B cell (primary cell): ENCODE results near the gene TMC2. TPM values are rescaled to one million over a fixed set of nuclear protein-coding genes. Genes with fewer than 3 reads are reported as not detected.

ENCODE experiments used
- ATAC-seq: fragments of 200-7000 bp; cut with Tn5 transposase; one replicate; pipeline ENCODE4 v1.10.0; 2021; ENCODE audit warnings: low read depth, mild to moderate bottlenecking, moderate number of reproducible peaks, moderate library complexity
- CTCF ChIA-PET: fragments of 350-600 bp; sonication (Branson Sonifier 250); formaldehyde crosslinking; loops from one replicate; lab custom pipeline; 2021; ENCODE audit warnings: antibody characterized with exemption, inconsistent platforms; lab: Charles Lee
- POLR2A ChIA-PET: fragments of 350-600 bp; sonication (Branson Sonifier 250); formaldehyde crosslinking; loops from one replicate; lab custom pipeline; 2021; ENCODE audit warnings: antibody characterized with exemption; lab: Charles Lee
- DNase-seq: peaks from one replicate; pipeline ENCODE4 v3.0.0; 2013
- H2AFZ ChIP-seq: 2 replicates; pipeline ENCODE4 v1.6.1; 2012; ENCODE audit warnings: mild to moderate bottlenecking, low read depth, low read length; ENCODE audit not compliant: insufficient read depth, poor library complexity, severe bottlenecking
- H3K27ac ChIP-seq, 2 donors: 1 replicate in 1 of 2; 2 replicates in 1 of 2; pipeline ENCODE4 v1.5.1; 2012 to 2013; ENCODE audit warnings: low read length in 2 of 2, mild to moderate bottlenecking in 2 of 2, moderate library complexity in 1 of 2
- H3K27me3 ChIP-seq, 4 experiments: fragments of 200-600 bp in 1 of 4; sonication (generic) in 1 of 4; replicated peaks in 1 of 4; 1 replicate in 2 of 4; 2 replicates in 2 of 4; pipeline versions ENCODE4 v1.6.1 to v1.7.0; 2013 to 2016; ENCODE audit warnings: low read length in 3 of 4, mild to moderate bottlenecking in 2 of 4, mixed read lengths in 1 of 4, moderate library complexity in 1 of 4; ENCODE audit not compliant: insufficient read depth in 4 of 4, control insufficient read depth in 3 of 4; ENCODE audit errors: control extremely low read depth in 1 of 4
- H3K36me3 ChIP-seq, 2 experiments: replicated peaks in 1 of 2; 1 replicate in 1 of 2; 2 replicates in 1 of 2; pipeline versions ENCODE4 v1.6.1 to v1.7.1; 2013; ENCODE audit warnings: low read length in 1 of 2; ENCODE audit not compliant: insufficient read depth in 2 of 2, control insufficient read depth in 1 of 2; ENCODE audit errors: control extremely low read depth in 1 of 2, extremely low read depth in 1 of 2
- H3K4me1 ChIP-seq, 2 donors: fragments of 200-600 bp in 1 of 2; sonication (generic) in 1 of 2; 1 replicate in 1 of 2; 2 replicates in 1 of 2; pipeline versions ENCODE4 v1.5.1 to v1.6.1; 2013 to 2017; ENCODE audit warnings: low read length in 2 of 2; ENCODE audit not compliant: control insufficient read depth in 2 of 2, insufficient read depth in 2 of 2
- H3K4me2 ChIP-seq: replicated peaks from 2 replicates; pipeline ENCODE3; 2012; ENCODE audit warnings: mild to moderate bottlenecking, low read depth, low read length; ENCODE audit not compliant: poor library complexity, severe bottlenecking
- H3K4me3 ChIP-seq, 5 experiments: fragments of 200-600 bp in 1 of 5; sonication (generic) in 1 of 5; 1 replicate in 3 of 5; 2 replicates in 2 of 5; pipeline versions ENCODE4 v1.5.1 to v1.7.0; 2011 to 2016; ENCODE audit warnings: low read length in 4 of 5, mild to moderate bottlenecking in 4 of 5, low read depth in 2 of 5, control low read depth in 1 of 5, moderate library complexity in 1 of 5; ENCODE audit not compliant: insufficient read depth in 1 of 5; ENCODE audit errors: control extremely low read depth in 1 of 5, extremely low read depth in 1 of 5
- H3K79me2 ChIP-seq: fragments of 200-600 bp; sonication (generic); one replicate; pipeline ENCODE4 v1.6.0; 2016; ENCODE audit warnings: low read length; ENCODE audit not compliant: control insufficient read depth, insufficient read depth
- H3K9ac ChIP-seq: fragments of 200-600 bp; sonication (generic); 2 replicates; pipeline ENCODE4 v1.6.1; 2017; ENCODE audit warnings: mild to moderate bottlenecking, low read length, moderate library complexity
- H3K9me3 ChIP-seq, 3 donors: one replicate each; pipeline versions ENCODE4 v1.6.1 to v1.7.1; 2013; ENCODE audit warnings: low read length in 2 of 3; ENCODE audit not compliant: control insufficient read depth in 2 of 3, insufficient read depth in 1 of 3; ENCODE audit errors: control extremely low read depth in 1 of 3
- H4K20me1 ChIP-seq: 2 replicates; pipeline ENCODE4 v1.6.0; 2012; ENCODE audit warnings: mild to moderate bottlenecking, low read length; ENCODE audit not compliant: insufficient read depth, control insufficient read depth, poor library complexity, severe bottlenecking
- H3K27ac Mint-ChIP-seq: one replicate; pipeline ENCODE4 v1.8.0; 2021; ENCODE audit warnings: mixed read lengths
- H3K27me3 Mint-ChIP-seq: one replicate; pipeline ENCODE4 v1.8.0; 2021; ENCODE audit warnings: mixed read lengths
- H3K4me1 Mint-ChIP-seq: one replicate; pipeline ENCODE4 v1.8.0; 2021; ENCODE audit warnings: mixed read lengths
- H3K4me3 Mint-ChIP-seq: one replicate; pipeline ENCODE4 v1.8.0; 2021; ENCODE audit warnings: mixed read lengths
- H3K9me3 Mint-ChIP-seq: one replicate; pipeline ENCODE4 v1.8.0; 2022; ENCODE audit warnings: mixed read lengths; ENCODE audit not compliant: insufficient read depth
- EZH2 ChIP-seq: IDR thresholded peaks from 2 replicates; pipeline ENCODE4 v1.6.1; 2012; ENCODE audit warnings: borderline replicate concordance, low read depth, mild to moderate bottlenecking, moderate library complexity, low read length; ENCODE audit not compliant: insufficient read depth, poor library complexity, severe bottlenecking
- WGBS: methylation state at CpG from one replicate; pipeline ENCODE4 v1.1.5; 2013; ENCODE audit warnings: missing lambda C conversion rate; ENCODE audit not compliant: insufficient coverage; 5-methylcytosine and 5-hydroxymethylcytosine counted together
- intact Hi-C: fragments of 100-400 bp; cut with micrococcal nuclease; formaldehyde crosslinking; loops from one replicate; pipeline ENCODE4 v1.10.0; 2022
- polyA plus RNA-seq: library from polyadenylated mRNA; depleted of rRNA; stranded (reverse); fragments of >200 nt; gene quantifications from 2 replicates; pipeline ENCODE4 v1.2.3, GENCODE V29; 2012
- total RNA-seq, 2 donors: library from RNA; stranded (reverse); fragments of 120-200 nt in 1 of 2; gene quantifications; 1 replicate in 1 of 2; 2 replicates in 1 of 2; pipeline versions ENCODE4 v1.2.3 to v1.2.4, GENCODE V29; 2013 to 2022
- TF ChIP-seq, protein P1 (sequence below): fragments of 200-600 bp; IDR thresholded peaks from one replicate; pipeline ENCODE4 v1.8.0; 2022; ENCODE audit warnings: antibody characterized with exemption, mild to moderate bottlenecking

Gene TMC2
- total and polyA plus RNA-seq, 2 donors (not counting 1 experiment from before 2014, with no cell fraction given) = not detected

DNA sequence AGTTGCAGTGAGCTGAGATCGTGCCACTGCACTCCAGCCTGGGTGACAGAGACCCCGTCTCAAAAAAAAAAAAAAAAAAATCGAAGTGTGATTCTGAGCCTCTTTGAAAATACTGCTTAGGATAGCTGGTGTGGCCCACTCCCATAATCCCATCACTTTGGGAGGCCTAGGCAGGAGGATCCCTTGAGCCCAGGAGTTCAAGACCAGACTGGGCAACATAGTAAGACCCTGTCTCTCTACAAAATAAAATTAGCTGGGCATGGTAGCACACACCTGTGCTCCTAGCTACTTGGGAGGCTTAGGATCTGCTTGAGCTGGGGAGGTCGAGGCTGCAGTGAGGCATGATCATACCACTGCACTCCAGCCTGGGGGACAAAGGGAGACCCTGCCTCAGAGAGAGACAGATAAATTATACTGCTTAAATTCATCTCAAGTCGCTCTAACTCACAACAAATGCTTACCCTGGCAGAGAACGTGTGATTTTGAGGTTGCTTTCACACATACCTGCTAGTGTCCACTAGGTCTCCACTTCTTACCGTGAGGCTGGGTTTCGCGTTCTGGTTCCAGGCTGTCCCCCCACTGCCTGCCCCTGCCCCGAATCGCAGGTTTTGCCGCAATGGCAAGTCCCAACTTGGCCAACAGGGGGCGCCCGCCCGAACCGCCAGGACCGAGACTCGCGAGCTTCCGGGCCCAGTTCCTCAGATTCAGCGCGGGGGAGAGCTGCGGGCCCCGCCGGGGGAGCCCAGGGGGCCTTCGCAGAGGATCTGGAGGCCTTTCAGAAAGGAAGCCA, 12.3 kb upstream of the TMC2 start:
- Histone ChIP-seq H3K36me3 (no peaks in the 10 kb centered on the region), H2AFZ (peak overlapping the region; percentile 99), H3K4me3 (peak overlapping the region; percentile 52 to 94 (median 84)), H3K9me3 (no peaks in the 10 kb centered on the region), H3K4me2 (peak overlapping the region; percentile 99), H3K79me2 (no peaks in the 10 kb centered on the region), H3K27me3 (peaks cover 0 to 14% (median 3%) of the 10 kb centered on the region in 4 experiments), H3K27ac (peak overlapping the region; percentile 49 to 72), H3K4me1 (peaks cover 9 to 19% of the 10 kb centered on the region in 2 donors), H3K9ac (peak overlapping the region; percentile 97), H4K20me1 (no peaks in the 10 kb centered on the region)
- intact Hi-C loops = loop anchor here (1.0 to 2.0 kb wide), 5 partner anchors 16 to 477 kb away; partner anchors contain the start of genes NOP56, SNRPB and ZNF343
- WGBS = 6% methylated on average over 22 of the region's 26 CpGs
- H3K4me1 Mint-ChIP-seq = peaks cover 12% of the 10 kb centered on the region
- ChIA-PET CTCF (interaction anchor here (0.6 to 4.8 kb wide), 19 partner anchors 11 to 792 kb away, joined by 3 to 48 read pairs (median 4); partner anchors contain the start of genes NOP56, SNRPB and ZNF343), POLR2A (interaction anchor here (0.7 to 1.7 kb wide), 4 partner anchors 47 to 1276 kb away, joined by 4 to 9 read pairs (median 6); partner anchors contain the start of genes NOP56 and SNRPB)
- peak overlapping the region; percentile 90 for H3K4me3 Mint-ChIP-seq
- ATAC-seq (peak; percentile 87), DNase-seq (peak; percentile 91)
- TF ChIP-seq EZH2 = no peak
- TF ChIP-seq, protein P1, sequence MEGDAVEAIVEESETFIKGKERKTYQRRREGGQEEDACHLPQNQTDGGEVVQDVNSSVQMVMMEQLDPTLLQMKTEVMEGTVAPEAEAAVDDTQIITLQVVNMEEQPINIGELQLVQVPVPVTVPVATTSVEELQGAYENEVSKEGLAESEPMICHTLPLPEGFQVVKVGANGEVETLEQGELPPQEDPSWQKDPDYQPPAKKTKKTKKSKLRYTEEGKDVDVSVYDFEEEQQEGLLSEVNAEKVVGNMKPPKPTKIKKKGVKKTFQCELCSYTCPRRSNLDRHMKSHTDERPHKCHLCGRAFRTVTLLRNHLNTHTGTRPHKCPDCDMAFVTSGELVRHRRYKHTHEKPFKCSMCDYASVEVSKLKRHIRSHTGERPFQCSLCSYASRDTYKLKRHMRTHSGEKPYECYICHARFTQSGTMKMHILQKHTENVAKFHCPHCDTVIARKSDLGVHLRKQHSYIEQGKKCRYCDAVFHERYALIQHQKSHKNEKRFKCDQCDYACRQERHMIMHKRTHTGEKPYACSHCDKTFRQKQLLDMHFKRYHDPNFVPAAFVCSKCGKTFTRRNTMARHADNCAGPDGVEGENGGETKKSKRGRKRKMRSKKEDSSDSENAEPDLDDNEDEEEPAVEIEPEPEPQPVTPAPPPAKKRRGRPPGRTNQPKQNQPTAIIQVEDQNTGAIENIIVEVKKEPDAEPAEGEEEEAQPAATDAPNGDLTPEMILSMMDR = peak; percentile 97
- no peaks in the 10 kb centered on the region for H3K9me3 Mint-ChIP-seq
- peak overlapping the region; percentile 77 for H3K27ac Mint-ChIP-seq
- peaks cover 3% of the 10 kb centered on the region for H3K27me3 Mint-ChIP-seq
